ENCODE results near the gene SEZ6. TPM values are rescaled to one million over a fixed set of nuclear protein-coding genes. Genes with fewer than 3 reads are reported as not detected.
A peak's percentile ranks its signal among the peaks of the same experiment; 100 is the strongest.

Gene SEZ6
- total RNA-seq, 3 donors from 2014 or later, result 0.31 to 1.0 TPM; not detected in 1

DNA sequence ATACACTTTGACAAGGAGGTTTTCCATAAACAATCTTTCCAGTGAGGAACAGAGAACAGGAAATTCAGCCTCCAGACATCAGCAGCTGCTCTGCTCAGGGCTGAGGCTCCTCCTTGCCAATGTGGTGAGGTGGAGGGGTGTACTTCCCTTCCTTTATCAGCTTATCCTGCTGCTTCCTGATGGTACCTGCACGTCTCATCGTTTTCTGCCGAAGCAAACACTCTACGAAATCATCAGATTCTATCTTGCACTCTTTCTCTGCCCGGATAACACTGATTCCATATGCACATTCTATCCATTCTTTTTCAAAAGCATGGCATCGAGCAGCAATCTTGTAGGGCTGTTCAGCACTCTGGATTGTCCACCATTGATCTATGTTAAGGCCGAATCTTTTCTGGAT, 15.4 kb upstream of the SEZ6 start:
- Histone ChIP-seq H3K4me3 (no peak overlapping the region), H3K36me3 (ENCODE audit: low read depth) (no peaks in the 10 kb centered on the region), H3K4me1 (ENCODE audit: low read depth) (peaks cover 9% of the 10 kb centered on the region), H3K9me3 (no peaks in the 10 kb centered on the region)
- no peak for ATAC-seq
- intact Hi-C loops (cut with DNase I, micrococcal nuclease), result no loop called here
- no peak for TF ChIP-seq CTCF (IDR thresholded peaks at IDR 0.05)
- no peak for DNase-seq

DNA sequence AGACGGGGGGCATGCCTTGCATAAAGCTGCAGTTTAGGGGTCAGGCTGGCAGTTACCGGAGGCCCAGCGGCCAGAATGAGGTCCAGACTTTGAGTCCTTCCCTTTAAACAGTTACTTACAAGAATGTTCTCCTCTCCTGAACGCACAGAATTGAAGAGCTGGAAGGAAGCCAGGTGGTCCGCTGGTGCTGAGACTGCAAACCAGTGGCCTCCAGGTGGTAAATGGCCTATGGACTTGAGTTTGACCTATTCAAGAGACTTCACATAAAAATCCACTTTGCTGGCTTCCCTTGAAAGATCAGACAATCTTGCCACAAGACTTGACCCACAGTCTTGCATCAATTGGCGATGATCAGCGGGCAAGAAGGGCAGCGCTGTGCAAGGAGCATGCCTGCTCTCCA, 14.7 kb upstream of the SEZ6 start:
- Histone ChIP-seq H3K36me3 (ENCODE audit: low read depth) (no peaks in the 10 kb centered on the region), H3K4me1 (ENCODE audit: low read depth) (peaks cover 9% of the 10 kb centered on the region), H3K4me3 (no peak overlapping the region), H3K9me3 (no peaks in the 10 kb centered on the region)
- intact Hi-C loops (cut with DNase I, micrococcal nuclease), result no loop called here
- ATAC-seq, result no peak
- DNase-seq, result no peak
- TF ChIP-seq CTCF (IDR thresholded peaks at IDR 0.05), result no peak

GRCh38 chr17:29019475-29020181, 13.8 kb upstream of the SEZ6 start:
- Histone ChIP-seq H3K36me3 (ENCODE audit: low read depth) (no peaks in the 10 kb centered on the region), H3K9me3 (no peaks in the 10 kb centered on the region), H3K4me1 (ENCODE audit: low read depth) (peaks cover 9% of the 10 kb centered on the region), H3K4me3 (no peak overlapping the region)
- no peak for TF ChIP-seq CTCF (IDR thresholded peaks at IDR 0.05)
- ATAC-seq (peak; percentile 42), DNase-seq (no peak)
- intact Hi-C loops (cut with DNase I, micrococcal nuclease), result no loop called here

DNA sequence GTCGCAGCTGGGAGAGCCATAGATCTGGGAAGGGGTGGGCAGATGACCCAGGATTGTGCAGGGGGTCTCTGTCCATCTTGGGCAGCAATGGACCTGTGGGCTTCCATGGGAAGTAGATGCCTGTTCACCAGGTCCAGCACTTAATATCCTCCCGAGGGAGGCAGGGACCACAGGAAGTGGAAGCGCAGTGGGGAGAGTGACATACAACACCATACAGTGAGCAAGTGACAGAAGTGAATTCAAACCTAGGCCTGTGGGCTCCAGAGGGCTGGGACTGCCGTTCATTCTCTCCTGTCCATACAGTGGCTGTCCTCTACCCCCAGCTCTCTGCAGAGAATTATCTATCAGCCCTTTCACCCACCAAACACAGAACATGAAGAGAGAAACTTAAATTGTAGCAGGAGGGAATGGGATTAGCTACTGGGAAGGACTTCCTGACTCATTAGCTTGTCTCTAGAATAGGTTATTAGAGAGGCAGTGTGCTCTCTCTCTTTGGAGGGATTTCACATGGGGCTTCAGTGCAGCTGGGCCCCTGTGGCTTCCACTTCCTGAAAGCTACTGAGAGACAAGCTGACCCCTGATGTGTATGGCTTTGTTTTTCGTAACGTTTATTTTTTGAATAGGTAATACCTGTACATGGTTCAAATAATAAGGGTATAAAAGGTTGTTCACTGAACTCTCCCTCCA, 13.1 kb upstream of the SEZ6 start:
- TF ChIP-seq CTCF (IDR thresholded peaks at IDR 0.05), result no peak
- no peak for DNase-seq
- intact Hi-C loops (cut with DNase I, micrococcal nuclease), result no loop called here
- no peaks in the 10 kb centered on the region for H3K36me3 ChIP-seq (ENCODE audit: low read depth)
- H3K9me3 ChIP-seq, result no peaks in the 10 kb centered on the region
- no peak for ATAC-seq
- H3K4me3 ChIP-seq, result no peak overlapping the region
- H3K4me1 ChIP-seq (ENCODE audit: low read depth), result peaks cover 9% of the 10 kb centered on the region

- ATAC-seq, result no peak
- no peaks in the 10 kb centered on the region for H3K9me3 ChIP-seq
Observed at GRCh38 chr17:29016345-29017210, 10.7 kb upstream of the SEZ6 start.

More at GRCh38 chr17:29016345-29017210, 10.7 kb upstream of the SEZ6 start:
- H3K4me1 ChIP-seq (ENCODE audit: low read depth), result peaks cover 9% of the 10 kb centered on the region
- no peaks in the 10 kb centered on the region for H3K36me3 ChIP-seq (ENCODE audit: low read depth)
- H3K4me3 ChIP-seq, result no peak overlapping the region
- intact Hi-C loops (cut with DNase I, micrococcal nuclease), result no loop called here
- TF ChIP-seq CTCF (IDR thresholded peaks at IDR 0.05), result no peak
- no peak for DNase-seq
